Frontal cortex (tissue), 4 donors: ENCODE results near the gene PERP. TPM values are rescaled to one million over a fixed set of nuclear protein-coding genes. Genes with fewer than 3 reads are reported as not detected.
A peak's percentile ranks its signal among the peaks of the same experiment; 100 is the strongest.
"Not testable (repeated sequence)": the region's sequence is repeated elsewhere in the genome, so short reads cannot be mapped to it uniquely, and the experiment has no call there.

Experiments used
- DNase-seq, 2 donors: peaks; one replicate each; pipeline ENCODE4 v3.0.0; 2012; ENCODE audit warnings: low spot score in 2 of 2
- FAIRE-seq: peaks from 2 replicates; lab custom pipeline; 2012; peaks lifted over from hg19 to GRCh38; lab: Jason Lieb, UNC
- total RNA-seq: library from RNA; depleted of rRNA; stranded (reverse); fragments of >200 nt; gene quantifications from one replicate; pipeline ENCODE4 v1.2.3, GENCODE V29; 2014
- donor health status: control.
- donor health status: control.
- donor health status: control.

PERP gene
- 1.6 TPM for total RNA-seq

GRCh38 chr6:138107078-138107751, at the start of gene PERP:
TSS of gene PERP (minus strand) at chr6:138107419. CDS start at chr6:138107340, 79 bp downstream.
- FAIRE-seq (no peak), DNase-seq (peak; percentile 54 to 72)

GRCh38 chr6:138155443-138155842, 48.2 kb upstream of the PERP start:
- DNase-seq: no peak
- FAIRE-seq: no peak

GRCh38 chr6:138146544-138146943, 39.3 kb upstream of the PERP start:
- DNase-seq (no peak), FAIRE-seq (no peak)

- FAIRE-seq (no peak), DNase-seq (no peak)
These were observed 38.2 kb upstream of the PERP start for GRCh38 chr6:138145402-138145801.

- no peak for FAIRE-seq
- no peak for DNase-seq
These were observed 35.6 kb upstream of the PERP start for GRCh38 chr6:138142806-138143205.

DNA sequence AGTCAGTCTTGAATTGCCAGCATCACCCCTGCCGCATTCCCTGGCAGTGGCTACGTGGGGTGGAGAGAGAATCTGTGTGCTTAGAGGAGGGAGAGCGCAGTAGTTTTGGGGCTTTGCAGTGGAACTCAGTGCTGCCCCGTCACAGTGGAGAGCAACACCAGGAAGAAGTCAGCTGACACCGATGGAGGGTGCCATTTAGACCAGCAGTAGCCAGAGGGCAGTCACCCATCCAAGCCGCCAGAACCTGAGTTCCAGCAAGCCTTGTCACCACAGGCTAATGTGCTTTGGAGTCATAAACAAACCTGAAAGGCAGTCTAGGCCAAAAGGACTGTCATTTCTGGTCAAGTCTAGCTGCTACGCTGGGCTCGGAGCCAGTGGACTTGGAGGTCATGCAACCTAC, 22.0 kb upstream of the PERP start:
- FAIRE-seq: no peak

DNA sequence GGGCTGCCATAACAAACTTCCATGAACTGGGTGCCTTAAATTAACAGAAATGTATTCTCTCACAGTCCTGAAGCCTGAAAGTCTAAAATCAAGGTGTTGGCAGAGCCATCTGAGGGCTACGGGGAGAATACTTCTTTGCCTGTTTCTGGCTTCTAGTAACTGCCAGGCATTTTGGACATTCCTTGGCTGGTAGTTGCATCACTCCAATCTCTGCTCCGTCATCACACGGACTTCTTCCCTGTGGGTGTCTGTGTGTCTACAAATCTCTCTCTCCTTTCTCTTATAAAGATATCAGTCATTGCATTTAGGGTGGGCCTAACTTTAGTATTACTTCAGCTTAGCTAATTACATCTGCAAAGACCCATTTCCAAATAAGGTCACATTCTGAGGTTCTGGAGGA, 20.9 kb upstream of the PERP start:
- no peak for DNase-seq
- FAIRE-seq: no peak

More for the DNA sequence above, 22.0 kb upstream of the PERP start:
- DNase-seq: no peak

GRCh38 chr6:138124096-138124495, 16.9 kb upstream of the PERP start:
- no peak for FAIRE-seq
- no peak for DNase-seq

GRCh38 chr6:138119976-138120375, 12.8 kb upstream of the PERP start:
- no peak for FAIRE-seq
- DNase-seq: no peak

- DNase-seq, FAIRE-seq: not testable (repeated sequence)
These were observed 12.0 kb upstream of the PERP start for GRCh38 chr6:138119229-138119628.

DNA sequence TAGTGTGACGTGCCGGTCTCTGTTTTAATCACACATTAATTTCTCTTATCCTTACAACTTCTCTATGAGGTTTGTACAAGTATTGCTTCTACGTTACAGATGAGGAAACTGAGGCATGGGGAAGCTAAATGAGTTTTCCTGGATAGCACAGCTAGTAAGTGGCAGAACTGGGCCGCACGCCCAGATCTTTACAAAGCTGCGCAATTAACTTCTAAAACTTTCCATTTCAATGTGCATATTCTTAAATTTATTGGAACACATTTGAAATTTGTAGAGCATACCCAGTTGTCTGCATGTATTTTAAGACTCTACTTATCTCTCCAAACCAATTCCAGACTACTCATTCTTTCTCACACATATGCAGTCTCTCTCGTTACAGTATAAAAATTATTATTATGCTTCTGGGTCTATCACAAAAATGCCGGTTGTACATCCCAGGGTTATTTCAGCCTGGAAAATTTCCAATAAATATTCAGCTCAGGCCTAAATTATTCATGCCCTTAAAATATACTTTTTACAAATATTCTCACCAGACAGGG, 10.2 kb upstream of the PERP start:
- no peak for FAIRE-seq
- DNase-seq: no peak

DNA sequence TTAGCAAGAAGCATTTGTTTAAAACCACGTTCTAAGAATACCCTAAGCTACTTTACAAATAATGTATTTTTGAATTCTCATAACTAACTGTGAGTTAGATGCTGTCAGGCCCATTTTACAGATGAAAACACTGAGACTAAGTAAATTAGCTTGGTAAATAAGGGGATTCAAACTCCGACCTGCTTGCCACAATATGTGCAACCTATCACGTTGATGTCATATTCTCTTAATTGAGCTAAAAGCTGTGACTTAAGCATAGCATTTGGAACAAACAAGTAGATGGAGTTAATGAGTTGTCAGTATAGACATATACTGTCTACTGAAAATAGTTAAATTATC, 9.4 kb upstream of the PERP start:
- FAIRE-seq: no peak
- no peak for DNase-seq

DNA sequence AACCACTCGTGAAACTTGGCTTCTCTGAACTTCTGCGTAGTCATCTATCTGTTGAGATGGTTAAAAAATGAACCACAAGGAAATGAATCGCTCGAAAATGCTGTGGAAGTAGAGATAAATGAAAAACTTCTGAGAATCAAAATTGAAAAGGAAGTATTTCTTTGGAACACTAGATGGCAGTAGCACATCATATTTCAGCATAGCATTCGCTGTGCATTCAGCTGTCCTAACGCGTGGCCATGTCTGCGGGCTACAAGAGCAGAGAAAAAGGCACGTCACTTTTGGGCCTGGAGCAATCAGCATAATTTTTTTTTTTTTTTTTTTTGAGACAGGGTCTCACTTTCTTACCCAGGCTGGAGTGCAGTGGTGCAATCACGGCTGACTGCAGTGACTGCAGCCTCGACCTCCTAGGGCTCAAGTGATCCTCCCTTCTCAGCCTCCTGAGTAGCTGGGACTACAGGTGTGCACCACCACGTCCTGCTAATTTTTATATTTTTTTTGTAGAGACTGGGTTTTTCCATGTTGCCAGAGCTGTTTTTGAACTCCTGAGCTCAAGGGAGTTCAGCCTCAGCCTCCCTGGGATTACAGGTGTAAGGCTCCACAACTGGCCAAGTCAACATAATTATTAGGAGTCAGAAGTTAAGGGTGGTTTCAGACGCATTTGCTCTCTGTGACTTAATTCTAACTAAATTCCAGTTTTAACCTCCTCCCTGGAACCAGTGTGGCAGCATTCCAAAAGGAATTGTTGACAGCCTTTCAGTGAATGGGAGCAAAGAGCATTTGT, 8.8 kb upstream of the PERP start:
- peak; percentile 66 for FAIRE-seq

DNA sequence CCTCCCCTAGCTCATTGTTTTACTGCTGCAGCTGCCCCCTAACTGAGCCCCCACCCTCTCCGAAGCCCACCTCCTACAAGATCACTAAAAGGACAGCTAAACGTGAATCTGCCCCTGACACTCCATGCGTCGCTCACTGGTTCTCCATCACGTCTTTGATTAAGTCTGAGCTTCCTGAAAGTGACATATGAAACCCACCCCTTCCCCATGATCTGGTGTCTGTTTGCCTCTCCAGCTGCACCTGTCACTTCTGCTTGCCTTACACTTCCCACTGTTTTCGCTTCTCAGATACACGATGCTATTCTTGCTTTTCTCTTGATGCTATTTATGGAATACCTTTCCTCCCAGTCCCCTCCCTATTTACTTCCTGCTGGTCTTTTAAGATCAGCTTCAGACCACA, 8.0 kb upstream of the PERP start:
- DNase-seq: no peak
- FAIRE-seq: no peak

More for the DNA sequence above, 8.8 kb upstream of the PERP start:
- peak; percentile 42 to 48 for DNase-seq

- FAIRE-seq (no peak), DNase-seq (no peak)
These were observed 6.5 kb upstream of the PERP start for GRCh38 chr6:138113588-138114210.

DNA sequence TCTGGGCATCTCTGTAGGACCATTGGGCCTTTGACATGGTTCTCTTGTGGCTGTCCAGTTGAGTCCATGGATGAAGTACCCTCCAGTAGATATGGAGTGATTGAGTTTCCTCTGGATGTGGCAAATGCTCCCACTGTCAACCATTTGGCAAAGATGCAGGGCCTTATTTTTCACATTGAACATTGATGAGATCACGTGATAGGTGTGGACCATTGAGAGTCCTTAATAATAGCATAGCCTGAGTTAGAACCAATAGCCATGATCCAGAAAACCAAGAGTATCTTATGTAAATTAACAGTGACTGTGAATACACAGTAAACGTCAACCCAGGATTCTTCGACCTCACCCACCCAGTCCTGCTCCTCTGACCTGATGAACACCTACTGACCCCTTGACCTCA, 3.0 kb upstream of the PERP start:
- DNase-seq (no peak), FAIRE-seq (no peak)

GRCh38 chr6:138109042-138109997, 2.1 kb upstream of the PERP start:
- FAIRE-seq (peak; percentile 36), DNase-seq (peak; percentile 58 to 61)

- FAIRE-seq: no peak
- DNase-seq: peak; percentile 21 to 35
These were observed 753 bp upstream of the PERP start for GRCh38 chr6:138107752-138108592.

GRCh38 chr6:138106665-138107077, 548 bp downstream of the PERP start:
- FAIRE-seq (no peak), DNase-seq (no peak)
